ENCODE results near the gene SIRT2. TPM values are rescaled to one million over a fixed set of nuclear protein-coding genes. Genes with fewer than 3 reads are reported as not detected.
"Not testable (repeated sequence)": the region's sequence is repeated elsewhere in the genome, so short reads cannot be mapped to it uniquely, and the experiment has no call there.

The SIRT2 gene
- total RNA-seq, 2 experiments from 2014 or later: 25.5 to 32.1 TPM

DNA sequence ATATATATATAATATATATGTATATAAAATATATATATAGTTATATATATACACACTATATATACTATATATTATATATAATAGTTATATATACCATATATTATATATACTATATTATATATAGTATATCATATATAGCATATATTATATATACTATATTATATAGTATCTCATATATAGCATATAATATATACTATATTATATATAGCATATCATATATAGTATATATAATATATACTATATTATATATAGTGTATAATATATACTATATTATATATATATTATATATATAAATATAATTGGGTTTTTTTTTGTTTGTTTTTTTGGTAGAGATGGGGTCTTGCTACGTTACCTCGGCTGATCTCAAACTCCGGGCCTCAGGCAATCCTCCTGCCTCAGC, 38.0 kb downstream of the SIRT2 start:
- Histone ChIP-seq H3K4me2 (ENCODE audit: low read length) (no peak overlapping the region), H3K4me3 (ENCODE audit: low read depth, low read length, poor library complexity, severe bottlenecking) (no peak overlapping the region), H4K20me1 (ENCODE audit: insufficient read depth, low read length) (no peaks in the 10 kb centered on the region), H3K9me2 (ENCODE audit: insufficient read depth, low read length) (no peaks in the 10 kb centered on the region), H3K79me2 (ENCODE audit: insufficient read depth, low read depth, low read length) (no peaks in the 10 kb centered on the region), H3K36me3 (ENCODE audit: insufficient read depth, low read length) (no peaks in the 10 kb centered on the region), H3K9me3 (ENCODE audit: low read length) (no peaks in the 10 kb centered on the region), H2AFZ (ENCODE audit: low read length) (no peak overlapping the region), H3K4me1 (ENCODE audit: insufficient read depth, low read length, poor library complexity, severe bottlenecking) (peaks cover 88% of the 10 kb centered on the region), H3K27ac (ENCODE audit: low read depth, low read length, poor library complexity, severe bottlenecking) (peak overlapping the region; percentile 89)
- no TSS peak for BruUV-seq (replicated peaks)
- DNase-seq (ENCODE audit: low spot score): no peak
- CTCF ChIA-PET (ENCODE audit: unreplicated experiment): interaction anchor here (0.6 kb wide), 1 partner anchor 10 kb away, joined by 4 read pairs; no protein-coding TSS in a partner anchor
- POLR2A ChIA-PET: interaction anchor here (0.5 to 4.2 kb wide), 6 partner anchors 9 to 460 kb away, joined by 3 to 21 read pairs (median 4); partner anchors contain the start of genes LRFN1 and RINL
- intact Hi-C loops (cut with micrococcal nuclease; ENCODE audit: unreplicated experiment): no loop called here
- TF ChIP-seq EZH2phosphoT487 (IDR thresholded peaks at IDR 0.05; ENCODE audit: borderline replicate concordance, low read depth, low read length): no peak
- TF ChIP-seq, protein P1, sequence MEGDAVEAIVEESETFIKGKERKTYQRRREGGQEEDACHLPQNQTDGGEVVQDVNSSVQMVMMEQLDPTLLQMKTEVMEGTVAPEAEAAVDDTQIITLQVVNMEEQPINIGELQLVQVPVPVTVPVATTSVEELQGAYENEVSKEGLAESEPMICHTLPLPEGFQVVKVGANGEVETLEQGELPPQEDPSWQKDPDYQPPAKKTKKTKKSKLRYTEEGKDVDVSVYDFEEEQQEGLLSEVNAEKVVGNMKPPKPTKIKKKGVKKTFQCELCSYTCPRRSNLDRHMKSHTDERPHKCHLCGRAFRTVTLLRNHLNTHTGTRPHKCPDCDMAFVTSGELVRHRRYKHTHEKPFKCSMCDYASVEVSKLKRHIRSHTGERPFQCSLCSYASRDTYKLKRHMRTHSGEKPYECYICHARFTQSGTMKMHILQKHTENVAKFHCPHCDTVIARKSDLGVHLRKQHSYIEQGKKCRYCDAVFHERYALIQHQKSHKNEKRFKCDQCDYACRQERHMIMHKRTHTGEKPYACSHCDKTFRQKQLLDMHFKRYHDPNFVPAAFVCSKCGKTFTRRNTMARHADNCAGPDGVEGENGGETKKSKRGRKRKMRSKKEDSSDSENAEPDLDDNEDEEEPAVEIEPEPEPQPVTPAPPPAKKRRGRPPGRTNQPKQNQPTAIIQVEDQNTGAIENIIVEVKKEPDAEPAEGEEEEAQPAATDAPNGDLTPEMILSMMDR (conservative IDR thresholded peaks at IDR 0.05; ENCODE audit: low read length): no peak

GRCh38 chr19:38859631-38860204, 39.7 kb downstream of the SIRT2 start:
- H3K4me3 ChIP-seq (ENCODE audit: low read depth, low read length, poor library complexity, severe bottlenecking): peak overlapping the region; percentile 37
- H3K9me3 ChIP-seq (ENCODE audit: low read length); H3K36me3 ChIP-seq (ENCODE audit: insufficient read depth, low read length); H3K79me2 ChIP-seq (ENCODE audit: insufficient read depth, low read depth, low read length); POLR2A ChIA-PET; BruUV-seq (replicated peaks); DNase-seq (ENCODE audit: low spot score); H3K9me2 ChIP-seq (ENCODE audit: insufficient read depth, low read length); H4K20me1 ChIP-seq (ENCODE audit: insufficient read depth, low read length); CTCF ChIA-PET (ENCODE audit: unreplicated experiment): not testable (repeated sequence)
- H3K27ac ChIP-seq (ENCODE audit: low read depth, low read length, poor library complexity, severe bottlenecking): peak overlapping the region; percentile 89
- peak overlapping the region; percentile 67; the same call in 1 of the 2 replicates for H2AFZ ChIP-seq (ENCODE audit: low read length)
- H3K4me2 ChIP-seq (ENCODE audit: low read length): peak overlapping the region; percentile 61
- H3K4me1 ChIP-seq (ENCODE audit: insufficient read depth, low read length, poor library complexity, severe bottlenecking): peaks cover 75% of the 10 kb centered on the region
- intact Hi-C loops (cut with micrococcal nuclease; ENCODE audit: unreplicated experiment): loop anchor here (10.0 kb wide), 1 partner anchor 545 kb away; the partner anchor contains the start of gene ZFP36

- Histone ChIP-seq H3K4me3 (ENCODE audit: low read depth, low read length, poor library complexity, severe bottlenecking) (peak overlapping the region; percentile 52), H3K4me1 (ENCODE audit: insufficient read depth, low read length, poor library complexity, severe bottlenecking) (peaks cover 54% of the 10 kb centered on the region), H2AFZ (ENCODE audit: low read length) (peak overlapping the region; percentile 2), H3K27ac (ENCODE audit: low read depth, low read length, poor library complexity, severe bottlenecking) (peak overlapping the region; percentile 89), H3K9me2 (ENCODE audit: insufficient read depth, low read length) (no peaks in the 10 kb centered on the region), H3K9me3 (ENCODE audit: low read length) (no peaks in the 10 kb centered on the region), H3K36me3 (ENCODE audit: insufficient read depth, low read length) (no peaks in the 10 kb centered on the region), H4K20me1 (ENCODE audit: insufficient read depth, low read length) (no peaks in the 10 kb centered on the region), H3K4me2 (ENCODE audit: low read length) (peak overlapping the region; percentile 64), H3K79me2 (ENCODE audit: insufficient read depth, low read depth, low read length) (peaks cover 5% of the 10 kb centered on the region; the same call in 1 of the 2 replicates)
- POLR2A ChIA-PET: interaction anchor here (1.2 to 1.6 kb wide), 2 partner anchors 30 to 238 kb away, joined by 4 read pairs; partner anchors contain the start of gene EIF3K
- no TSS peak for BruUV-seq (replicated peaks)
- DNase-seq (ENCODE audit: low spot score): no peak
- intact Hi-C loops (cut with micrococcal nuclease; ENCODE audit: unreplicated experiment): loop anchor here (10.0 kb wide), 1 partner anchor 548 kb away; the partner anchor contains the start of gene ZFP36
- CTCF ChIA-PET (ENCODE audit: unreplicated experiment): interaction anchor here (1.4 kb wide), 1 partner anchor 13 kb away, joined by 4 read pairs; no protein-coding TSS in a partner anchor
- TF ChIP-seq EZH2phosphoT487 (IDR thresholded peaks at IDR 0.05; ENCODE audit: borderline replicate concordance, low read depth, low read length): no peak
- TF ChIP-seq, protein P1 (conservative IDR thresholded peaks at IDR 0.05; ENCODE audit: low read length): no peak
Observed at GRCh38 chr19:38856813-38857212, 42.6 kb downstream of the SIRT2 start.

- H4K20me1 ChIP-seq (ENCODE audit: insufficient read depth, low read length); POLR2A ChIA-PET; BruUV-seq (replicated peaks); DNase-seq (ENCODE audit: low spot score); H3K36me3 ChIP-seq (ENCODE audit: insufficient read depth, low read length); CTCF ChIA-PET (ENCODE audit: unreplicated experiment); H3K9me2 ChIP-seq (ENCODE audit: insufficient read depth, low read length); H3K4me2 ChIP-seq (ENCODE audit: low read length); H3K79me2 ChIP-seq (ENCODE audit: insufficient read depth, low read depth, low read length); H2AFZ ChIP-seq (ENCODE audit: low read length); H3K9me3 ChIP-seq (ENCODE audit: low read length); H3K4me3 ChIP-seq (ENCODE audit: low read depth, low read length, poor library complexity, severe bottlenecking): not testable (repeated sequence)
- intact Hi-C loops (cut with micrococcal nuclease; ENCODE audit: unreplicated experiment): loop anchor here (10.0 kb wide), 1 partner anchor 549 kb away; the partner anchor contains the start of gene ZFP36
- peaks cover 59% of the 10 kb centered on the region for H3K4me1 ChIP-seq (ENCODE audit: insufficient read depth, low read length, poor library complexity, severe bottlenecking)
- H3K27ac ChIP-seq (ENCODE audit: low read depth, low read length, poor library complexity, severe bottlenecking): peak overlapping the region; percentile 89
Observed at GRCh38 chr19:38855751-38856150, 43.7 kb downstream of the SIRT2 start.

GRCh38 chr19:38854961-38855360, 44.5 kb downstream of the SIRT2 start:
- H3K36me3 ChIP-seq (ENCODE audit: insufficient read depth, low read length); POLR2A ChIA-PET; H3K4me3 ChIP-seq (ENCODE audit: low read depth, low read length, poor library complexity, severe bottlenecking); H3K9me3 ChIP-seq (ENCODE audit: low read length); DNase-seq (ENCODE audit: low spot score); H2AFZ ChIP-seq (ENCODE audit: low read length); H3K9me2 ChIP-seq (ENCODE audit: insufficient read depth, low read length); H3K4me2 ChIP-seq (ENCODE audit: low read length); BruUV-seq (replicated peaks); CTCF ChIA-PET (ENCODE audit: unreplicated experiment); H4K20me1 ChIP-seq (ENCODE audit: insufficient read depth, low read length); H3K27ac ChIP-seq (ENCODE audit: low read depth, low read length, poor library complexity, severe bottlenecking); H3K79me2 ChIP-seq (ENCODE audit: insufficient read depth, low read depth, low read length): not testable (repeated sequence)
- intact Hi-C loops (cut with micrococcal nuclease; ENCODE audit: unreplicated experiment): loop anchor here (5.0 to 10.0 kb wide), 3 partner anchors 32 to 878 kb away; partner anchors contain the start of gene ZFP36
- H3K4me1 ChIP-seq (ENCODE audit: insufficient read depth, low read length, poor library complexity, severe bottlenecking): peaks cover 53% of the 10 kb centered on the region
